PFSK-1 (cell line): ENCODE data around the gene FANCD2.

Experiments
- TAF1 ChIP-seq: IDR thresholded peaks from 2 replicates; pipeline ENCODE4 v1.6.1; 2012; ENCODE audit warnings: low read length, control low read depth, borderline replicate concordance; ENCODE audit not compliant: insufficient read depth
- TF ChIP-seq, protein P1 (sequence below), 2 experiments: IDR thresholded peaks; 2 replicates each; pipeline versions ENCODE4 v1.6.1 to v1.8.0; 2011 to 2012; ENCODE audit warnings: low read depth in 2 of 2, low read length in 2 of 2, control low read depth in 1 of 2, inconsistent platforms in 1 of 2, mild to moderate bottlenecking in 1 of 2, moderate library complexity in 1 of 2; ENCODE audit not compliant: insufficient read depth in 1 of 2

DNA sequence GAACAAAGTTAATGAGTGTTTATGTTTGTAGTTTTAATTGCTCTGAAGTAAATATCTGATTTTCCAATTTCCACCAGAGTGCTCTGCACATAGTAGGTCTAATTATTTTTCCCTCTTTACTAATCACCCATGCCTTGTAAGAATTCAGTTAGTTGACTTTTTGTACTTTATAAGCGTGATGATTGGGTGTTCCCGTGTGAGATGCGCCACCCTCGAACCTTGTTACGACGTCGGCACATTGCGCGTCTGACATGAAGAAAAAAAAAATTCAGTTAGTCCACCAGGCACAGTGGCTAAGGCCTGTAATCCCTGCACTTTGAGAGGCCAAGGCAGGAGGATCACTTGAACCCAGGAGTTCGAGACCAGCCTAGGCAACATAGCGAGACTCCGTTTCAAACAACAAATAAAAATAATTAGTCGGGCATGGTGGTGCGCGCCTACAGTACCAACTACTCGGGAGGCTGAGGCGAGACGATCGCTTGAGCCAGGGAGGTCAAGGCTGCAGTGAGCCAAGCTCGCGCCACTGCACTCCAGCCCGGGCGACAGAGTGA is 114.8 kb downstream of the FANCD2 start:
- TF ChIP-seq TAF1, result no peak
- TF ChIP-seq, protein P1, sequence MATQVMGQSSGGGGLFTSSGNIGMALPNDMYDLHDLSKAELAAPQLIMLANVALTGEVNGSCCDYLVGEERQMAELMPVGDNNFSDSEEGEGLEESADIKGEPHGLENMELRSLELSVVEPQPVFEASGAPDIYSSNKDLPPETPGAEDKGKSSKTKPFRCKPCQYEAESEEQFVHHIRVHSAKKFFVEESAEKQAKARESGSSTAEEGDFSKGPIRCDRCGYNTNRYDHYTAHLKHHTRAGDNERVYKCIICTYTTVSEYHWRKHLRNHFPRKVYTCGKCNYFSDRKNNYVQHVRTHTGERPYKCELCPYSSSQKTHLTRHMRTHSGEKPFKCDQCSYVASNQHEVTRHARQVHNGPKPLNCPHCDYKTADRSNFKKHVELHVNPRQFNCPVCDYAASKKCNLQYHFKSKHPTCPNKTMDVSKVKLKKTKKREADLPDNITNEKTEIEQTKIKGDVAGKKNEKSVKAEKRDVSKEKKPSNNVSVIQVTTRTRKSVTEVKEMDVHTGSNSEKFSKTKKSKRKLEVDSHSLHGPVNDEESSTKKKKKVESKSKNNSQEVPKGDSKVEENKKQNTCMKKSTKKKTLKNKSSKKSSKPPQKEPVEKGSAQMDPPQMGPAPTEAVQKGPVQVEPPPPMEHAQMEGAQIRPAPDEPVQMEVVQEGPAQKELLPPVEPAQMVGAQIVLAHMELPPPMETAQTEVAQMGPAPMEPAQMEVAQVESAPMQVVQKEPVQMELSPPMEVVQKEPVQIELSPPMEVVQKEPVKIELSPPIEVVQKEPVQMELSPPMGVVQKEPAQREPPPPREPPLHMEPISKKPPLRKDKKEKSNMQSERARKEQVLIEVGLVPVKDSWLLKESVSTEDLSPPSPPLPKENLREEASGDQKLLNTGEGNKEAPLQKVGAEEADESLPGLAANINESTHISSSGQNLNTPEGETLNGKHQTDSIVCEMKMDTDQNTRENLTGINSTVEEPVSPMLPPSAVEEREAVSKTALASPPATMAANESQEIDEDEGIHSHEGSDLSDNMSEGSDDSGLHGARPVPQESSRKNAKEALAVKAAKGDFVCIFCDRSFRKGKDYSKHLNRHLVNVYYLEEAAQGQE (IDR thresholded peaks at IDR 0.05; ENCODE audit: insufficient read depth in 1 of 2, low read depth in 2 of 2, low read length in 2 of 2), result no peak
